GM10847 (cell line): ENCODE results near the gene EIF4G1.

Experiments
- POLR2A ChIP-seq: IDR thresholded peaks from 2 replicates; pipeline ENCODE4 v1.6.1; 2011; ENCODE audit not compliant: insufficient read length; ENCODE audit errors: extremely low read depth

The EIF4G1 gene

DNA sequence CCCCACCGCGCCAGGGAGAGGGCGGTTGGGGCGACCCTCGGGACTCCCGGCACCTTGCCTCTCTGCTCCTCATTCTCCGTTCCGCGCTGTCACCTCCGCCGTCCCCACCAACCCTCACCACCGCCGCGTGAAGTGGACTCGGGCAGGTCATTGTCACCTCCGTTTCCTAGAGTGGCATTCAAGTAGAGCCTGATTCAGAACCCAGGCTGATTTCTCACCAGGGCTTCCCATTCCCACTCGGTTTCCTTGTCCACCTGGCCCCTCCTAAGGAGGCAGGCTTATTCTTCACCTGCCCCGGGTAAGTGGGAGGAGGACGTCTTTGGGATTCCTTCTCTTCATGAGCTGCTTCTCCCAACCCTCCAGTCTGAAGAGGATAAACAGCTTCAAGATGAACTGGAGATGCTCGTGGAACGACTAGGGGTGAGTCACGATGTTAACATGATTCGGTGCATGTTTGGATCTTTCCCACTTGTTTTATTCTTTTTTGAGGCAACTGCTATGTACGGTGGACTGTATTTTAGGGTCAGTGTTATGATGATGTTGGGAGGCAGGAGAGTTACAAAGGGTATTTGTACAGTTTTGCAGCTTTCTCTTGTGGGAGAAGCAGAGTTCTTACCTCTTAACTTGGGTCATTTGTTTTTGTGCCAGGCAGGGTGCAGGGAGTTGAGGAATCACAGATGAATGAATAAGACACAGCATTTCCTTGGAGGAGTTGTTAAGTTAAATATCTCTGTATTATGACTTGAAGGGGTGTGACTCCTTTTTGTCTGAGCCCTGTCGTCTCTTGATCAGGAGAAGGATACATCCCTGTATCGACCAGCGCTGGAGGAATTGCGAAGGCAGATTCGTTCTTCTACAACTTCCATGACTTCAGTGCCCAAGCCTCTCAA lies 14.7 kb upstream of the EIF4G1 start:
- no peak for TF ChIP-seq POLR2A

- no peak for TF ChIP-seq POLR2A
Measured at GRCh38 chr3:184300378-184300720, 14.1 kb upstream of the EIF4G1 start.

DNA sequence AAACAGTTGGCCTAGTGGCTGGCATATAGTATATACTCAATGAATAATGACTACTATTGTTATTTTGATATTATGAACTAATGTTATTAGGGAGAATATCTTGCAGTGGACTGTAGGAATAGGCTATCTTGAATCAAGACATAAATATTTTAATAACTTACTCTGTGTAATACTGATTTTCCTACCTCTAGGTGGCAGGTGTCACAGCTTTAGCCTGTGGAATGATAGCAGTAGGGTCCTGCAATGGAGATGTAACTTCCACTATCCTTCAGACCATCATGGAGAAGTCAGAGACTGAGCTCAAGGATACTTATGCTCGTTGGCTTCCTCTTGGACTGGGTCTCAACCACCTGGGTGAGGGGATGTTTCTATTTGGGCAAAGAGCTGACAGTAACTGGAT lies 8.8 kb upstream of the EIF4G1 start:
- no peak for TF ChIP-seq POLR2A

DNA sequence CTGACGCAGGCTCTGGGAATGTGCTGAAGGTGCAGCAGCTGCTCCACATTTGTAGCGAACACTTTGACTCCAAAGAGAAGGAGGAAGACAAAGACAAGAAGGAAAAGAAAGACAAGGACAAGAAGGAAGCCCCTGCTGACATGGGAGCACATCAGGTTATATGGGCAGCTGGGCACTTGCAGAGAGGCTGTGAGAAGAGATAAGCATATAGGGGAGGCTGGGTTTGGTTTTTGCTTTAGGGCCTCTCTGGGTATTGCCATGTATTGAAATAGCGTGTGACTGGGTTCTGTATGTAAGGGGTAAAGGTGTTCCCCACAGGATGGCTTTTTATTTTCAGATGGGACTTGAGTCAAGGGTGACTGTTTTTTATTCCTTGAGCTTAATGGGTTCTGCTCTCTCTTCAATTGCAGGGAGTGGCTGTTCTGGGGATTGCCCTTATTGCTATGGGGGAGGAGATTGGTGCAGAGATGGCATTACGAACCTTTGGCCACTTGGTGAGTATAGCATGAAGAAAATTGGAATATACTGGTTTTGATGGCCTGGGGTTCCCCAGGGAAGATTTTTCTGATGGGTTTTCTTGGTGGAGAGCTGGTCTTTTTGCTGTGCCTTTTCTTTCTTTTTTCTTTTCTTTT lies 7.9 kb upstream of the EIF4G1 start:
- TF ChIP-seq POLR2A = no peak

- TF ChIP-seq POLR2A = no peak
Measured at GRCh38 chr3:184307915-184308314, 6.5 kb upstream of the EIF4G1 start.

- no peak for TF ChIP-seq POLR2A
Measured at GRCh38 chr3:184308744-184309143, 5.7 kb upstream of the EIF4G1 start.

- no peak for TF ChIP-seq POLR2A
Measured at GRCh38 chr3:184311633-184312032, 2.8 kb upstream of the EIF4G1 start.

DNA sequence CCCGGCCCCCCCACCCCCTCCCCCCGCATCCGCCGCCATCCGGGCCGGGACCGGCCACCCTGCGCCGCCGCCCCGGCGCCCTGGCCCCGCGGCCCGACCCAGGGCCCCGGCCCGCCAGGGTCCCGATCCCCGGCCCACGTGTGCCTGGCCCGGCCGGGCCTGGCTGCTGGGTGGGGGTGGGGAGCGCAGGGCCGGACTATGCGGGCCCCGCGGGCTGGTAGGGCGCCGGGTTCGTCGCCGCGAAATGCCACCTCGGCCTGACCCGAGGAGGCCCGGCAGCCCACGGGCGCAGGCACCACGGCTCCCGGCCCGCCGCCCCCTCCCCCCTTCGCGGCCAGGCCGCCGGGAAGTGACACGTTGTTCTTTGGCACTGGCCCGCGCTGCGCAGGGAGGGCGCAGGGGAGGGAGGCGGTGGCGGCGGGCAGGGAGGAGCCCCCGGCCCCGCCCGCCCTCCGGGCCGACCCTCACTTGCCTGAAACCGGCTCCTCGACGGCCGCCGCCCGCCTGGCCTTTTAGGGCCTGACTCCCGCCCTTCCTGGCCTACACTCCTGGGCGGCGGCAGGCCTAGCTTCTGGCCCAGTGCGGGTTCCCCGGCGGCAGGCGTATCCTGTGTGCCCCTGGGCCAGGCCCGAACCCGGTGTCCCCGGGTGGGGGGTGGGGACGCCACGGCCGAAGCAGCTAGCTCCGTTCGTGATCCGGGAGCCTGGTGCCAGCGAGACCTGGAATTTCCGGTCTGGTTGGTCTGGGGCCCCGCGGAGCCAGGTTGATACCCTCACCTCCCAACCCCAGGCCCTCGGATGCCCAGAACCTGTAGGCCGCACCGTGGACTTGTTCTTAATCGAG lies 515 bp downstream of the EIF4G1 start:
- TF ChIP-seq POLR2A = no peak

DNA sequence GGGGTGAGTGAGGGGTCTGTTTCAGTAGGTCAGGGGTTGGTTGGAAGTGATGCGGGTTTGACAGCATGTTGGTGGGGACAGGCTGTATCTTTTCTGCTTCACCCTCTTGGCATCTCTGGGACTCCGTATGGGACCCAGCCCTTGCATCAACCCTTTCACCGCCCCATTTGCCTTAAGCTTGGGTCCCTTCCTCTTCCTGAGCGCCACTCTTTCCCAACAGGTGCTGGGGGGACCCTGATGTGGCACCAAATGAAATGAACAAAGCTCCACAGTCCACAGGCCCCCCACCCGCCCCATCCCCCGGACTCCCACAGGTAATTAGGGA lies 1.1 kb downstream of the EIF4G1 start:
- TF ChIP-seq POLR2A = no peak

DNA sequence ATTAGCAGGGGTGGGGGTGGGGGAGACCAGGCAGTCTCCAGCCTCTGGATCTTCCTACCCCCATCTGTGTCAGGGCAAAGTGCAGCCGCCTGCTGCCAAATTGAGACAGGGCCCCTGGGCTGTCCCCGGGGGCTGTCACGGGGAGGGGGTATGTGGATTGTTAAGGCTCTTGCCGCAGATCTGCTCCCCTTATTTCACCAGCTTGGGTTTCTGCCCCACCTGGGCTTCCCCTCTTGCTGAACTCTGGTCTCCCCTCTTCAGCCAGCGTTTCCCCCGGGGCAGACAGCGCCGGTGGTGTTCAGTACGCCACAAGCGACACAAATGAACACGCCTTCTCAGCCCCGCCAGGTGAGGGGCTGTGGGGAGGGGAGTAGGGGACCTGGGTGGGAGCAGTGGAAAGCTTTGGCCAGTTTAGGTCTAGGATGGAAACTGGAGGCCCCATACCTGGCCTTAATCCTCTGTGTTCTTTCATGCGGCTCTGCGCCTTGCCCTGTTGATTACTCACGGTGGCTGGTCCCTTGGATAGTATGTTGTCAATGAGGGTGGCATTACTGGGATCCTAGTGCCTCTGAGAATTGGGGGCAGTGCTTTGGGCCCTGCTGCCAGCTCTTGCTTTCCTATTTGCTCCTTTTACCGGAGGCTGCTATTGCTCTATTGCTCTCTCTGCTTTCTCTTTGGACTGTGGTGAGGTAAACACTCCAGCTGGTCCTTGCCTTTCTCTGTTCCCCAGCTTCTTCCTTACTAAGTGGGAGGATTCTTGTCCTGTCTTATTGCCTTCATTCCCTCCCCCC lies 1.7 kb downstream of the EIF4G1 start:
- TF ChIP-seq POLR2A = no peak

DNA sequence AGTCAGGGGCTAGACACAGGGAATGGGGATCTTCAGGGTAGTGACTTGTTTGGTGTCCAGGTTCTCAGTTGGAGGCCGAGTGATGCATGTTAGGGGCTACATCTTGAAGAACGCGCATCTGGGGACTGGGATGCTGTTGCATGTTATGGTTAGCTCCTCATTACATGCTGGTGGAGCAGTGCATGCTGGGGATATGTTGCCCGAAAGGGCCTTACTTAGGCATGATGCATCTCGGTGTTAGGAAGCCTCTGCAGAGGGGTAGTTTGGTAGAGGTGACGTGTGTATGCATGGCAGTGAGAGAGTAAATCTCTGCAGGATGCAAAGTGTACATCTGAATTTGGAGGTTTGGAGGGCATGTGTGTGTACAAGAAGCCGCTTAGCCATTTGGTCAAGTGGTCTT lies 2.4 kb downstream of the EIF4G1 start:
- no peak for TF ChIP-seq POLR2A

DNA sequence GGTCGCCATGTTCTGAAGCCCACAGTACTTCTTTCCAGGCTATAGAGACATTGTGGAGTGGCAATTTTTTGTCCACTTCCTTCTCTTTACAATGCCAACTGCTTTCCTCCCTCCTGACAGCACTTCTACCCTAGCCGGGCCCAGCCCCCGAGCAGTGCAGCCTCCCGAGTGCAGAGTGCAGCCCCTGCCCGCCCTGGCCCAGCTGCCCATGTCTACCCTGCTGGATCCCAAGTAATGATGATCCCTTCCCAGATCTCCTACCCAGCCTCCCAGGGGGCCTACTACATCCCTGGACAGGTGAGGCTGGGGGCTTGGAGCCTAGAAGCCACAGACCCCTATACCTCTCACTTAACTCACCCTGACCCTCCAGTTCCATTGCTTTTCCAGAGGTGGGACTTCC lies 2.8 kb downstream of the EIF4G1 start:
- no peak for TF ChIP-seq POLR2A

- no peak for TF ChIP-seq POLR2A
Measured at GRCh38 chr3:184320104-184320445, 5.7 kb downstream of the EIF4G1 start.

DNA sequence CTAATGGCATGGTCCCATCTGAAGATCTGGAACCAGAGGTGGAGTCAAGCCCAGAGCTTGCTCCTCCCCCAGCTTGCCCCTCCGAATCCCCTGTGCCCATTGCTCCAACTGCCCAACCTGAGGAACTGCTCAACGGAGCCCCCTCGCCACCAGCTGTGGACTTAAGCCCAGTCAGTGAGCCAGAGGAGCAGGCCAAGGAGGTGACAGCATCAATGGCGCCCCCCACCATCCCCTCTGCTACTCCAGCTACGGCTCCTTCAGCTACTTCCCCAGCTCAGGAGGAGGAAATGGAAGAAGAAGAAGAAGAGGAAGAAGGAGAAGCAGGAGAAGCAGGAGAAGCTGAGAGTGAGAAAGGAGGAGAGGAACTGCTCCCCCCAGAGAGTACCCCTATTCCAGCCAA lies 7.3 kb downstream of the EIF4G1 start:
- no peak for TF ChIP-seq POLR2A

DNA sequence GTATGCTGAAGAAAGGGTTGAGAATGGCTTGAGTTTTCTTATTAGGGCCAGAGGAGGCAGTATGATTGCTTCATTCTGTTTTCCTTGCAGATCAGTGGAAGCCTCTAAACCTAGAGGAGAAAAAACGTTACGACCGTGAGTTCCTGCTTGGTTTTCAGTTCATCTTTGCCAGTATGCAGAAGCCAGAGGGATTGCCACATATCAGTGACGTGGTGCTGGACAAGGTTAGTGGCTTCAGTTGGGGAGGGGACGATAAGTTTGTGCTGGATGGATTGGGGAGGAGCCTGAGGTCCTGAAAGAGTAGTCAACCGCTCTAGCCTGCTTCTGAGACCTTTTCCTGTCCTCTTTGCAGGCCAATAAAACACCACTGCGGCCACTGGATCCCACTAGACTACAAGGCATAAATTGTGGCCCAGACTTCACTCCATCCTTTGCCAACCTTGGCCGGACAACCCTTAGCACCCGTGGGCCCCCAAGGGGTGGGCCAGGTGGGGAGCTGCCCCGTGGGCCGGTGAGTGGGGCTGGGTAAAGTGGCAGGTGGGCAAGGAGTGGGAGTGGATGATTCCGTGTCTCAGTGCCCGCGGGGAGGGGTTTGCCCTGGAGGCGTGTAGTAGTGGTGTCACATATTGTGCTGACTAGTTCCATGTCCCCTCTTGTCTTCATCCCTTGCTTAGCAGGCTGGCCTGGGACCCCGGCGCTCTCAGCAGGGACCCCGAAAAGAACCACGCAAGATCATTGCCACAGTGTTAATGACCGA lies 8.5 kb downstream of the EIF4G1 start:
- no peak for TF ChIP-seq POLR2A
